Astrocyte of the cerebellum (primary cell): Measurements from ENCODE around the gene ADISSP.

Source experiments
- DNase-seq: peaks from one replicate; pipeline ENCODE4 v3.0.0-alpha.2; 2011; ENCODE audit warnings: low read depth
- H3K4me3 ChIP-seq: 2 replicates; pipeline ENCODE4 v1.5.1; 2011; ENCODE audit warnings: mild to moderate bottlenecking, low read depth, low read length, moderate library complexity
- CTCF ChIP-seq: IDR thresholded peaks from 2 replicates; pipeline ENCODE4 v1.5.1; 2012; ENCODE audit warnings: low read length, low read depth, moderate library complexity, mild to moderate bottlenecking; ENCODE audit errors: missing control alignments
- in situ Hi-C: cut with HindIII; loops from 2 replicates; pipeline ENCODE4 v1.10.0; 2017; ENCODE audit warnings: low sequenced_read_pairs

The ADISSP gene

GRCh38 chr20:3798373-3798768 is 30.8 kb upstream of the ADISSP start:
- no peak for TF ChIP-seq CTCF
- DNase-seq = no peak
- H3K4me3 ChIP-seq = peak overlapping the region; percentile 58
- in situ Hi-C loops = no loop called here

GRCh38 chr20:3797592-3798372 is 30.2 kb upstream of the ADISSP start:
- no peak for DNase-seq
- in situ Hi-C loops = no loop called here
- H3K4me3 ChIP-seq = peak overlapping the region; percentile 58
- no peak for TF ChIP-seq CTCF

GRCh38 chr20:3797226-3797545 is 29.6 kb upstream of the ADISSP start:
- TF ChIP-seq CTCF = no peak
- no peak for DNase-seq
- in situ Hi-C loops = no loop called here
- H3K4me3 ChIP-seq = peak overlapping the region; percentile 58

- in situ Hi-C loops = no loop called here
- no peak for DNase-seq
- H3K4me3 ChIP-seq = peak overlapping the region; percentile 58
- TF ChIP-seq CTCF = no peak
These were observed 29.1 kb upstream of the ADISSP start for GRCh38 chr20:3796477-3797225.

- in situ Hi-C loops = no loop called here
These were observed 28.2 kb upstream of the ADISSP start, which contains the start of gene CDC25B for GRCh38 chr20:3795511-3796468. CDC25B (plus strand) TSS chr20:3796310; CDS start chr20:3796532, 222 bp downstream.

More at GRCh38 chr20:3795511-3796468, 28.2 kb upstream of the ADISSP start, which contains the start of gene CDC25B:
- peak; percentile 46 for TF ChIP-seq CTCF
- H3K4me3 ChIP-seq = peak within 1 kb of the TSS; percentile 58
- DNase-seq = peak; percentile 66
